GM12872 (cell line): ENCODE measurements around the gene PPBP.

Source experiments
- TF ChIP-seq, protein P1 (sequence below): IDR thresholded peaks from 3 replicates; pipeline ENCODE4 v1.5.1; 2011; ENCODE audit warnings: low read depth, mild to moderate bottlenecking, low read length, moderate library complexity; ENCODE audit not compliant: insufficient read depth

The PPBP gene, protein sequence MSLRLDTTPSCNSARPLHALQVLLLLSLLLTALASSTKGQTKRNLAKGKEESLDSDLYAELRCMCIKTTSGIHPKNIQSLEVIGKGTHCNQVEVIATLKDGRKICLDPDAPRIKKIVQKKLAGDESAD

GRCh38 chr4:73988061-73988460, at the start of gene PPBP:
PPBP (minus strand) TSS chr4:73988190; CDS start chr4:73988103, 87 bp downstream.
- TF ChIP-seq, protein P1, sequence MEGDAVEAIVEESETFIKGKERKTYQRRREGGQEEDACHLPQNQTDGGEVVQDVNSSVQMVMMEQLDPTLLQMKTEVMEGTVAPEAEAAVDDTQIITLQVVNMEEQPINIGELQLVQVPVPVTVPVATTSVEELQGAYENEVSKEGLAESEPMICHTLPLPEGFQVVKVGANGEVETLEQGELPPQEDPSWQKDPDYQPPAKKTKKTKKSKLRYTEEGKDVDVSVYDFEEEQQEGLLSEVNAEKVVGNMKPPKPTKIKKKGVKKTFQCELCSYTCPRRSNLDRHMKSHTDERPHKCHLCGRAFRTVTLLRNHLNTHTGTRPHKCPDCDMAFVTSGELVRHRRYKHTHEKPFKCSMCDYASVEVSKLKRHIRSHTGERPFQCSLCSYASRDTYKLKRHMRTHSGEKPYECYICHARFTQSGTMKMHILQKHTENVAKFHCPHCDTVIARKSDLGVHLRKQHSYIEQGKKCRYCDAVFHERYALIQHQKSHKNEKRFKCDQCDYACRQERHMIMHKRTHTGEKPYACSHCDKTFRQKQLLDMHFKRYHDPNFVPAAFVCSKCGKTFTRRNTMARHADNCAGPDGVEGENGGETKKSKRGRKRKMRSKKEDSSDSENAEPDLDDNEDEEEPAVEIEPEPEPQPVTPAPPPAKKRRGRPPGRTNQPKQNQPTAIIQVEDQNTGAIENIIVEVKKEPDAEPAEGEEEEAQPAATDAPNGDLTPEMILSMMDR = no peak

GRCh38 chr4:74037076-74037955, 49.3 kb upstream of the PPBP start:
- TF ChIP-seq, protein P1 = no peak

- TF ChIP-seq, protein P1 = no peak
Observed at GRCh38 chr4:74033739-74034138, 45.7 kb upstream of the PPBP start.

GRCh38 chr4:74032064-74032463, 44.1 kb upstream of the PPBP start:
- TF ChIP-seq, protein P1 = no peak

DNA sequence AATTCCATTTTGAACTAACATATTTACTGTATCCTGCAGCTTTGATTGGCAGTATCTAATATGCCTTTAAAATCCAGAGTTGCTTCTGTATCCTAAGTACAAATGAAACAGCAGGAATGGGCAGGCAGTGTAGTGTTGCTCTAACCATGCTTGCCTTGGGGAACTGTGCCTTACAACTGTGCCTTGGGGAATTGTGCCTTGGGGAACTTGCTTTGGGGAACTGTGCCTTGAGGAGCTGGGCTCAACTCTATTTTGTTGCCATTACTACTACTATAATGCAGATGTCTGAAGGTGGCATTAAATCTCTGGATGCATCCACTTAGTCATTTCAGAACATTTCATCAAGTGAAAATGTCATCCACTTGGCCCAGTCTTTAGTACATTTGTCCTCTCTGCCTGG, 43.6 kb upstream of the PPBP start:
- TF ChIP-seq, protein P1 = no peak

- TF ChIP-seq, protein P1 = no peak
Observed at GRCh38 chr4:74030285-74030684, 42.3 kb upstream of the PPBP start.

DNA sequence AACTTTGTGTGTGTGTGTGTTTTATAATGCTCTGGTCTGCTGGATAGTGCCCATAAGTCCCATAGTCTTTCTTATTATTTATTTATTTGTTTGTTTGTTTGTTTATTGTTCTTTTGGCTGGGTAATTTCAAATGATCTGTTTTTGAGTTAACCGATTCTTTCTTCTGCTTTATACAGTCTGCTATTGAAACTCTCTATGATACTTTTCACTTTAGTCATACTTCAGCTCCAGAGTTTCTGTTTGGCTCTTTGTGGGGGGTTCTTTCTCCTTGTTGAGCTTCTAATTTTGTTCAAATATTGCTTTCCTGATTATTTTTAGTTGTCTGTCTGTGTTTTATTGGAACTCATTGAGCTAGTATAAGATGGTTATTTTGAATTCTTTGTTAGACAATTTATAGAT, 40.5 kb upstream of the PPBP start:
- TF ChIP-seq, protein P1 = no peak
